Naive thymus-derived CD8-positive, alpha-beta T cell (primary cell): ENCODE measurements around the gene ZACN. TPM values are rescaled to one million over a fixed set of nuclear protein-coding genes. Genes with fewer than 3 reads are reported as not detected.
A peak's percentile ranks its signal among the peaks of the same experiment; 100 is the strongest.
"Not testable (repeated sequence)": the region's sequence is repeated elsewhere in the genome, so short reads cannot be mapped to it uniquely, and the experiment has no call there.

Experiments used
- ATAC-seq, 2 donors: fragments of 150-1000 bp; cut with Tn5 transposase in 1 of 2; sonication (Bioruptor Pico), chemical (Tn5 transposase) in 1 of 2; 1 replicate in 1 of 2; 2 replicates in 1 of 2; pipeline ENCODE4 v1.10.0; 2021; ENCODE audit warnings: mild to moderate bottlenecking in 2 of 2, moderate library complexity in 2 of 2
- POLR2A ChIA-PET: fragments of 350-600 bp; sonication (Branson Sonifier 250); formaldehyde crosslinking; loops from one replicate; lab custom pipeline; 2021; ENCODE audit warnings: antibody characterized with exemption; lab: Charles Lee
- DNase-seq, 10 donors: peaks; one replicate each; pipeline versions ENCODE4 v3.0.0 to v3.0.0-alpha.2; 2020 to 2022
- H3K27ac Mint-ChIP-seq, 10 donors: one replicate each; pipeline ENCODE4 v1.8.0; 2020 to 2022; ENCODE audit warnings: mild to moderate bottlenecking in 10 of 10, mixed read lengths in 10 of 10, moderate library complexity in 4 of 10, inconsistent platforms in 1 of 10
- H3K27me3 Mint-ChIP-seq, 5 donors: one replicate each; pipeline ENCODE4 v1.8.0; 2021 to 2022; ENCODE audit warnings: mixed read lengths in 5 of 5
- H3K36me3 Mint-ChIP-seq, 3 donors: one replicate each; pipeline ENCODE4 v1.8.0; 2020 to 2022; ENCODE audit warnings: mixed read lengths in 3 of 3, mild to moderate bottlenecking in 2 of 3, inconsistent platforms in 1 of 3
- H3K4me1 Mint-ChIP-seq, 4 donors: one replicate each; pipeline ENCODE4 v1.8.0; 2021 to 2022; ENCODE audit warnings: mixed read lengths in 4 of 4
- H3K4me3 Mint-ChIP-seq, 10 donors: one replicate each; pipeline ENCODE4 v1.8.0; 2020 to 2022; ENCODE audit warnings: mild to moderate bottlenecking in 10 of 10, mixed read lengths in 10 of 10, moderate library complexity in 6 of 10, inconsistent platforms in 1 of 10
- H3K9me3 Mint-ChIP-seq, 9 donors: one replicate each; pipeline ENCODE4 v1.8.0; 2020 to 2022; ENCODE audit warnings: mixed read lengths in 9 of 9, mild to moderate bottlenecking in 3 of 9, inconsistent platforms in 1 of 9, moderate library complexity in 1 of 9
- polyA plus RNA-seq, 3 donors: library from polyadenylated mRNA; unstranded; fragments of 300-500 nt; fragmentation: Illumina TruSeq; gene quantifications; one replicate each; pipeline ENCODE4 v1.2.3, GENCODE V29; 2021
- total RNA-seq, 8 experiments: library from RNA in 2 of 8; stranded (reverse) in 2 of 8; gene quantifications; one replicate each; pipeline ENCODE4 v1.2.3 and lab custom pipeline; 2021 to 2026

Gene ZACN
- total and polyA plus RNA-seq, 5 experiments from 2014 or later = 0.21 to 4.6 (median 1.9) TPM; not detected in 2

DNA sequence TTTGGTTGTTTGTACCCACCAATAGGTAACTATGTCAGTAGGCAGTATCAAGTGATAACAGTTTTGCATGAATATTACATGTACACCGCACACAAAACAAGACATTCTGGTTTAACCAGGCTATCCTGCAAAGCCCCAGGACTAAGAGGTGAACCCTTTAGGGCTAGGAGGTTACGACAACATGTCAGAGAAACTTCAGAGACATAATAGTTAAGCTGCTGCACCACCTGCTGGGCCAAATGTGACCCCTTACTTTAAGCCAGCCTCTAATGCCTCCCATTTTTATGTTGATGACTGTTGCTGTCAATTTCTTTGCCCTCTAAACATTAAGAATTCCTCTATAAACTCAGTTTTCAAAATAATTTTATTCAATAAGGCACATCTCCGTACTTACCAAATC, 22.1 kb upstream of the ZACN start:
- H3K4me1 Mint-ChIP-seq = peaks cover 0 to 11% (median 4%) of the 10 kb centered on the region in 4 donors
- peaks cover 5 to 96% (median 26%) of the 10 kb centered on the region in 3 donors for H3K36me3 Mint-ChIP-seq
- no peaks in the 10 kb centered on the region for H3K9me3 Mint-ChIP-seq
- H3K27ac Mint-ChIP-seq = peak overlapping the region in 2 of 10 donors; percentile 29 to 77
- DNase-seq (peak in 1 of 10 donors; percentile 42), ATAC-seq (peak; percentile 63 to 70)
- POLR2A ChIA-PET = interaction anchor here (1.1 to 2.1 kb wide), 4 partner anchors 9 to 47 kb away, joined by 3 to 10 read pairs (median 4); no protein-coding TSS in a partner anchor
- H3K4me3 Mint-ChIP-seq = no peak overlapping the region
- H3K27me3 Mint-ChIP-seq = no peaks in the 10 kb centered on the region

GRCh38 chr17:76058264-76058663, 20.7 kb upstream of the ZACN start:
- not testable (repeated sequence) for H3K27me3 Mint-ChIP-seq, H3K4me3 Mint-ChIP-seq, ATAC-seq, H3K9me3 Mint-ChIP-seq, DNase-seq
- POLR2A ChIA-PET = interaction anchor here (0.9 to 2.1 kb wide), 3 partner anchors 28 to 44 kb away, joined by 3 to 10 read pairs (median 4); no protein-coding TSS in a partner anchor
- H3K4me1 Mint-ChIP-seq = peaks cover 0 to 11% (median 4%) of the 10 kb centered on the region in 4 donors
- peaks cover 5 to 94% (median 26%) of the 10 kb centered on the region in 3 donors for H3K36me3 Mint-ChIP-seq
- H3K27ac Mint-ChIP-seq = peak overlapping the region in 1 of 10 donors; percentile 28

GRCh38 chr17:76063875-76064546, 15.0 kb upstream of the ZACN start:
- POLR2A ChIA-PET = interaction anchor here (0.5 to 1.8 kb wide), 5 partner anchors 16 to 392 kb away, joined by 3 to 5 read pairs (median 4); no protein-coding TSS in a partner anchor
- ATAC-seq = no peak
- peak in 1 of 10 donors; percentile 59 for DNase-seq
- peak overlapping the region in 8 of 10 donors; percentile 25 to 96 (median 67) for H3K27ac Mint-ChIP-seq
- peaks cover 13 to 95% (median 32%) of the 10 kb centered on the region in 3 donors for H3K36me3 Mint-ChIP-seq
- H3K9me3 Mint-ChIP-seq = no peaks in the 10 kb centered on the region
- no peaks in the 10 kb centered on the region for H3K27me3 Mint-ChIP-seq
- H3K4me1 Mint-ChIP-seq = peaks cover 5 to 17% (median 11%) of the 10 kb centered on the region in 4 donors
- H3K4me3 Mint-ChIP-seq = peak overlapping the region in 5 of 10 donors; percentile 17 to 76 (median 30)

DNA sequence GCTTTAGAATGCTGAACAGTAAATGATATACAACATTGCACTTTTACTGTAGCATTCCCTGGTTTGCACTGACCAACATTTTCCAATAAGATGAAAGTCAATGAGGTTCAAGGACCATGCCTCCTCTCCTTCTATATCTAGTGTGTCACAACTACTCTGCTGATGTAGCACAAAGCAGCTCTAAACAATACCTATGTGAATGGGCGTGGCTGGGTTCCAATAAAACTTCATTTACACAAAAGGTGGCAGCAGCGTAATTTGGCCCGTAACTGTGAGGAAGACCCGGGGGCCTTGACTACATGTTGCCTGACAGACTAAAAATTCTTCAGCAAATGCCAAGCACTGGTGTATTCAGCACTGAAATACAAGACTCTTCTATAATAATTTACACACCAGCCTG, 13.2 kb upstream of the ZACN start:
- Mint-ChIP-seq H3K36me3 (peaks cover 8 to 88% (median 23%) of the 10 kb centered on the region in 3 donors), H3K27ac (peak overlapping the region in 3 of 10 donors; percentile 11 to 58 (median 48)), H3K4me1 (peaks cover 7 to 27% (median 21%) of the 10 kb centered on the region in 4 donors), H3K9me3 (no peaks in the 10 kb centered on the region), H3K4me3 (no peak overlapping the region), H3K27me3 (no peaks in the 10 kb centered on the region)
- POLR2A ChIA-PET = interaction anchor here (0.6 to 1.4 kb wide), 4 partner anchors 8 to 454 kb away, joined by 3 to 5 read pairs (median 4); no protein-coding TSS in a partner anchor
- ATAC-seq = no peak
- DNase-seq = no peak

DNA sequence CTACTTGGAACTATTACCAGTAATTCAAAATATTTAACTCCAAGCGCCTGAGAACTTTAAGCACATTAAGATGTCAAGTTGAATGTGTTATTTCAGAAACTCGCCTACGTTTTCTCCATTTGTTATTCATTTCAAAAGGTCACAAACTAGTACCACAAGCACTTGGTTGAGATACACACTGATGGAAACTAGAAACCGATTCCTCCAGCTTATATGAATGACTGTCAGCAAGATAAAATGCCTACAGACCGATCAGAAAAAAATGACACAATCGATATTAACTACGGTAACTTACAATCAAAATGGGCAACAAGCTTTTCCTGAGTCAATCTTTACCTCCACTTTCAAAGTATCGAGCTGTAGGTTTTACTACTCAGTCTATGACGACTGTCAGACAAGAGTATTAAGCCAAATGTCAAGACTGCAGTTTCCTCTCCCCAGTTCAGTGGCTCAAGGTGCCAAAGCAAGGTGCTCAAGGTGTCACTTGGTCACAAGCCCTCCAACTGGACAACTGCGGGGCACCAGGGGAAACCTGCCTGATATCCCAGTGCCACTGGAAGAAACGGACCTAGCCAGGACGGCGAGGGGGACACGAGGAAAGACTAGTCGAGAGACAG, 7.3 kb upstream of the ZACN start:
- POLR2A ChIA-PET = interaction anchor here (0.5 to 3.4 kb wide), 9 partner anchors 32 to 654 kb away, joined by 3 to 25 read pairs (median 4); partner anchors contain the start of genes EVPL and EXOC7
- ATAC-seq = peak; percentile 4 to 17
- Mint-ChIP-seq H3K4me1 (peaks cover 20 to 56% (median 47%) of the 10 kb centered on the region in 4 donors), H3K4me3 (peak overlapping the region; percentile 92 to 98 (median 96)), H3K9me3 (peaks cover 0 to 3% (median 0%) of the 10 kb centered on the region in 9 donors), H3K27me3 (peaks cover 9 to 29% (median 10%) of the 10 kb centered on the region in 5 donors), H3K27ac (peak overlapping the region; percentile 85 to 98 (median 96)), H3K36me3 (peaks cover 0 to 37% (median 6%) of the 10 kb centered on the region in 3 donors)
- DNase-seq = no peak

DNA sequence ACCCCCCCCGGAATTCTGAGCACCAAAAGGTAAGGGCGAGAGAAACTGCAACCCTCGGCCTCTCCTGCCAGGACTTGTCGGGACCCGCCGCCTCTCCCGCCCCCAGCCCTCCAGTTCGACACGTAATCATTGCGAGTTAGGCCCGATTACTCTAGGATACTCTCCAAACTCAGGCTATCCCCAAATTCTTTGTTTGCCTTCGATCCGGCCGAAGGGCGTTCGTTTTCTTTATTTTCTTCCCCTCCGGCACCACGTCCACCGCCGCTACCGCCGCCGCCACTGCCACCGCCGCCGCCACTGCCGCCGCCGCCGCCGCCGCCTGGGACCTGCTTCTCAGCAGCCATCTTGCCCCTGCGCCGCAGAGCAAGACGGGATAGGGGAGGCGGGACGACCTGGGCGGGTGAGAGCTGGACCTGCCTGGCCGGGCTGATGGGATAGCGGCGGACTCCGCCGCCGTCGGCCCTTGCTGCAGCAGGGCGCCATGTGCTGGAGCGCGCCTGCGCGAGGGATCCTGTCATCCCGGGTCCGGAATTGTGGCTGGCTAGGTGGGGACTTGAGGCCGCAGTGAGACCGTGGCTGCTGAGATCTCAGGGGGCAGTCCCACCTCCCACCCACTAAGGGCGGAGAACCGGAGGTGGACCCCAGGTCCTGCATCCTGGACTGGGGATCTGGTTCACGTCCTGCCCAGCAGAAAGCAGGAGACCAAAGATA, 6.7 kb upstream of the ZACN start, which contains the start of gene SRP68:
SRP68 (minus strand) TSS at position 370 of the 711 bp plus-strand sequence; CDS start at position 344, 26 bp downstream.
- Mint-ChIP-seq H3K4me3 (peak within 1 kb of the TSS; percentile 92 to 98 (median 96)), H3K27me3 (peaks cover 10 to 32% (median 14%) of the 10 kb centered on the region in 5 donors), H3K4me1 (peaks cover 23 to 60% (median 53%) of the 10 kb centered on the region in 4 donors), H3K36me3 (peaks cover 0 to 30% (median 4%) of the 10 kb centered on the region in 3 donors), H3K27ac (peak within 1 kb of the TSS; percentile 85 to 98 (median 96)), H3K9me3 (peaks cover 0 to 3% (median 0%) of the 10 kb centered on the region in 9 donors)
- ATAC-seq (peak; percentile 72 to 89), DNase-seq (peak; percentile 64 to 83 (median 75))
- POLR2A ChIA-PET = interaction anchor here (0.5 to 3.4 kb wide), 9 partner anchors 23 to 653 kb away, joined by 3 to 25 read pairs (median 4); partner anchors contain the start of genes EVPL and EXOC7

- peaks cover 0 to 11% (median 0%) of the 10 kb centered on the region in 3 donors for H3K36me3 Mint-ChIP-seq
- no peak for DNase-seq
- peaks cover 0 to 3% (median 0%) of the 10 kb centered on the region in 9 donors for H3K9me3 Mint-ChIP-seq
- POLR2A ChIA-PET = interaction anchor here (1.1 to 1.6 kb wide), 2 partner anchors 28 to 61 kb away, joined by 3 to 5 read pairs; no protein-coding TSS in a partner anchor
- H3K4me3 Mint-ChIP-seq = peak within 1 kb of the TSS; percentile 75 to 94 (median 86)
- H3K27me3 Mint-ChIP-seq = peaks cover 10 to 32% (median 20%) of the 10 kb centered on the region in 5 donors
- ATAC-seq = no peak
- H3K4me1 Mint-ChIP-seq = peaks cover 29 to 70% (median 68%) of the 10 kb centered on the region in 4 donors
- H3K27ac Mint-ChIP-seq = peak within 1 kb of the TSS in 8 of 10 donors; percentile 19 to 81 (median 66)
Observed at GRCh38 chr17:76074390-76075363, 4.3 kb upstream of the ZACN start, which contains the start of gene GALR2. TSS of gene GALR2 (plus strand) at chr17:76074781. CDS start at chr17:76074884, 103 bp downstream.

DNA sequence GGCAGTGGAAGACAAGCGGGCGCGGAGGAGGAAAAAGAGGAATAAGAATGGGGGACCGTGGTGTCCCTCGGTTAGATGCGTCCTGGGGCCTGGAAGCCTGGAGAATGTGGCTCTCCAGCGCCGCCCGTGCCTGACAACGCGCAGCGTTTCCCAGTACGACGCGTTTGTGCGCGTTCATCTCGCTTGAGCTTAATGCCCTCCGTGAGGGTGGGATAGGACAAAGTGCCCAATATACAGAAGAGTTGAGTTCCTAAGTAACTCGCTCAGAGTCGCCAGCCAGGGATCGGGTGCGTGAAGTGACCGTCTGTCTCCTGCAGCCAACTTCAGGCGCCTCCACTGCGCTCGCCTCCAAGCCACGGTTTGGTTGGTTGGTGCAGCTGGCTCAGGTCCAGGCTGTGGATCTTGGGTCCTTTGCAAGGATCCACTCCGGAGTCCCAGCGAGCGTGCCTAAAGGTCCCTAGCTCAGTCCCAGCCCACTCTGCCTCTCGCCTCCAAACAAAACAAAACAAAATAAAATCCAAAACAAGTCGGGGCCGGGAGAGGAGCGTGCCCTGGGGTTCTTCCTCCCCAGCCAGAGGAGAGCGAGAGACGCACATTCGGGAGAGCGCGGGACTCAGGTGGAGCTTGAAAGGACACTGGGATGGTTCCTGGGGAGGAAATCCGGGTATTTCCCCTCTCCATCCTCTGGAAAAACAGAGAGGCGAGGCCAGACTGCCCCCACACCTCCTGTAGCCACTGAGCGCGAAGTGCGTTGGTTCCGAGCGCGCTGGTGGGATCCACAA, 3.4 kb upstream of the ZACN start:
- peak overlapping the region; percentile 75 to 94 (median 86) for H3K4me3 Mint-ChIP-seq
- peaks cover 0 to 3% (median 0%) of the 10 kb centered on the region in 9 donors for H3K9me3 Mint-ChIP-seq
- peak overlapping the region in 9 of 10 donors; percentile 19 to 81 (median 53) for H3K27ac Mint-ChIP-seq
- no peak for ATAC-seq
- H3K4me1 Mint-ChIP-seq = peaks cover 29 to 72% (median 67%) of the 10 kb centered on the region in 4 donors
- peaks cover 0 to 4% (median 0%) of the 10 kb centered on the region in 3 donors for H3K36me3 Mint-ChIP-seq
- peaks cover 10 to 32% (median 20%) of the 10 kb centered on the region in 5 donors for H3K27me3 Mint-ChIP-seq
- no peak for DNase-seq
- POLR2A ChIA-PET = interaction anchor here (0.5 to 1.6 kb wide), 4 partner anchors 61 to 291 kb away, joined by 3 to 7 read pairs (median 4); partner anchors contain the start of gene UNK

GRCh38 chr17:76076146-76076764, 2.7 kb upstream of the ZACN start:
- Mint-ChIP-seq H3K9me3 (peaks cover 0 to 3% (median 0%) of the 10 kb centered on the region in 9 donors), H3K27ac (peak overlapping the region in 8 of 10 donors; percentile 84 to 97 (median 92)), H3K4me1 (peaks cover 28 to 70% (median 61%) of the 10 kb centered on the region in 4 donors), H3K4me3 (peak overlapping the region; percentile 75 to 94 (median 89)), H3K36me3 (peaks cover 0 to 4% (median 0%) of the 10 kb centered on the region in 3 donors), H3K27me3 (peaks cover 10 to 32% (median 20%) of the 10 kb centered on the region in 5 donors)
- POLR2A ChIA-PET = interaction anchor here (0.5 to 2.4 kb wide), 7 partner anchors 38 to 292 kb away, joined by 3 to 8 read pairs (median 4); partner anchors contain the start of gene UNK
- peak in 2 of 10 donors; percentile 12 to 28 for DNase-seq
- no peak for ATAC-seq
